ENCODE results near the gene NDUFAF2.
"Not testable (repeated sequence)": the region's sequence is repeated elsewhere in the genome, so short reads cannot be mapped to it uniquely, and the experiment has no call there.

The NDUFAF2 gene

GRCh38 chr5:61069150-61069549, 124.1 kb downstream of the NDUFAF2 start:
- Histone ChIP-seq H3K4me1 (ENCODE audit: control insufficient read depth in 5 of 5, insufficient read depth in 5 of 5, low read length in 5 of 5) (no peaks in the 10 kb centered on the region), H3K9me3 (ENCODE audit: control insufficient read depth in 5 of 5, low read length in 5 of 5) (peaks cover 0 to 9% (median 0%) of the 10 kb centered on the region in 5 donors), H3K9ac (ENCODE audit: low read length in 5 of 5) (no peak overlapping the region), H3K4me3 (ENCODE audit: low read depth in 1 of 5, low read length in 5 of 5) (no peak overlapping the region), H3K27me3 (ENCODE audit: control insufficient read depth in 5 of 5, insufficient read depth in 4 of 5, low read length in 5 of 5) (no peaks in the 10 kb centered on the region), H3K27ac (ENCODE audit: low read depth, low read length) (no peak overlapping the region), H3K36me3 (ENCODE audit: control insufficient read depth in 5 of 5, insufficient read depth in 5 of 5, low read length in 5 of 5) (peaks cover 0 to 3% (median 0%) of the 10 kb centered on the region in 5 donors)

GRCh38 chr5:61071526-61071925, 126.5 kb downstream of the NDUFAF2 start:
- Histone ChIP-seq H3K27me3 (ENCODE audit: control insufficient read depth in 5 of 5, insufficient read depth in 4 of 5, low read length in 5 of 5) (no peaks in the 10 kb centered on the region), H3K9me3 (ENCODE audit: control insufficient read depth in 5 of 5, low read length in 5 of 5) (peaks cover 0 to 3% (median 0%) of the 10 kb centered on the region in 5 donors), H3K27ac (ENCODE audit: low read depth, low read length) (no peak overlapping the region), H3K9ac (ENCODE audit: low read length in 5 of 5) (no peak overlapping the region), H3K4me3 (ENCODE audit: low read depth in 1 of 5, low read length in 5 of 5) (no peak overlapping the region), H3K36me3 (ENCODE audit: control insufficient read depth in 5 of 5, insufficient read depth in 5 of 5, low read length in 5 of 5) (peaks cover 0 to 8% (median 2%) of the 10 kb centered on the region in 5 donors), H3K4me1 (ENCODE audit: control insufficient read depth in 5 of 5, insufficient read depth in 5 of 5, low read length in 5 of 5) (no peaks in the 10 kb centered on the region)

DNA sequence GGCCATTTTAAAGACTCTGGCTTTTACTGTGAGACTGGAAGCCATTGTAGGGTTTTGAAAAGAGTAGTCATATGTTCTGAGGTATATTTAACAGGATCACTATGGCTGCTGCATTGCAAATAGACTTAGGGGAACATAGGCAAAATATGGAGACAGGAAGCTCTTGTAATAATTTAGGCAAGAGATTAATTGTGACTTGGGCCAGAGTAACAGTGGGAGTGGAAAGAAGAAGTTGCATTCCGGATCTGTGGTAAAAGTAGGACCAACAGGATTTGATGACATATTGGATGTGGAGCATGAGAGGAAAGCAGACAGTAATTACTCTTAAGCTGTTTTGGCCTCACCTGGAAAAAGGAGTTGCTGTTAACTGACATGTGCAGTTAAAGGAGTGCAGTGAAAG, 131.6 kb downstream of the NDUFAF2 start:
- Histone ChIP-seq H3K27me3 (ENCODE audit: control insufficient read depth in 5 of 5, insufficient read depth in 4 of 5, low read length in 5 of 5) (no peaks in the 10 kb centered on the region), H3K9me3 (ENCODE audit: control insufficient read depth in 5 of 5, low read length in 5 of 5) (no peaks in the 10 kb centered on the region), H3K36me3 (ENCODE audit: control insufficient read depth in 5 of 5, insufficient read depth in 5 of 5, low read length in 5 of 5) (peaks cover 0 to 13% (median 2%) of the 10 kb centered on the region in 5 donors), H3K9ac (ENCODE audit: low read length in 5 of 5) (no peak overlapping the region), H3K4me3 (ENCODE audit: low read depth in 1 of 5, low read length in 5 of 5) (no peak overlapping the region), H3K27ac (ENCODE audit: low read depth, low read length) (no peak overlapping the region), H3K4me1 (ENCODE audit: control insufficient read depth in 5 of 5, insufficient read depth in 5 of 5, low read length in 5 of 5) (no peaks in the 10 kb centered on the region)

DNA sequence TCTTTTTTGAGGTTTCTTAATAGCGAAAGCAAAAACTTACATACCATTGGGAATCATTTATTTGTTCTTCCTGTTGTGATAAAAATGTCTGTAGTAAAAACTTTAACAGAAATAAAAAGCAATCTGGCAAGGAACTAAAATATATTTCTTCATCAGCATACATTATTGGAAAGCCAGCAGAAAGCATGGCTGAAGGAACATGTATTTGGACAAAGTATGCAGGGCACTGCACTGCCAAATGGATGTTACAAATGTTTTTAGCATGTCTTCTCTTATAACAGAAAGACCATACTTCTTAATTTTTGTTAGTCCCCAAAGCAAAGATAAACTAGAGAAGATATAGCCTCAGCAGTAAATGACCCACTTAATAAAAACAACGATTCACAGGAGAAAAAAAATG, 136.7 kb downstream of the NDUFAF2 start:
- Histone ChIP-seq H3K27me3 (ENCODE audit: control insufficient read depth in 5 of 5, insufficient read depth in 4 of 5, low read length in 5 of 5) (no peaks in the 10 kb centered on the region), H3K27ac (ENCODE audit: low read depth, low read length) (no peak overlapping the region), H3K4me1 (ENCODE audit: control insufficient read depth in 5 of 5, insufficient read depth in 5 of 5, low read length in 5 of 5) (no peaks in the 10 kb centered on the region), H3K36me3 (ENCODE audit: control insufficient read depth in 5 of 5, insufficient read depth in 5 of 5, low read length in 5 of 5) (peaks cover 0 to 5% (median 0%) of the 10 kb centered on the region in 5 donors), H3K4me3 (ENCODE audit: low read depth in 1 of 5, low read length in 5 of 5) (no peak overlapping the region), H3K9ac (ENCODE audit: low read length in 5 of 5) (no peak overlapping the region), H3K9me3 (ENCODE audit: control insufficient read depth in 5 of 5, low read length in 5 of 5) (peaks cover 0 to 3% (median 0%) of the 10 kb centered on the region in 5 donors)

GRCh38 chr5:61082516-61083280, 137.7 kb downstream of the NDUFAF2 start:
- H3K4me1 ChIP-seq (ENCODE audit: control insufficient read depth in 5 of 5, insufficient read depth in 5 of 5, low read length in 5 of 5) = peaks cover 0 to under 1% (median 0%) of the 10 kb centered on the region in 5 donors
- H3K27me3 ChIP-seq (ENCODE audit: control insufficient read depth in 5 of 5, insufficient read depth in 4 of 5, low read length in 5 of 5) = no peaks in the 10 kb centered on the region
- H3K9ac ChIP-seq (ENCODE audit: low read length in 5 of 5) = no peak overlapping the region
- H3K9me3 ChIP-seq (ENCODE audit: control insufficient read depth in 5 of 5, low read length in 5 of 5) = peaks cover 0 to 3% (median 0%) of the 10 kb centered on the region in 5 donors
- H3K27ac ChIP-seq (ENCODE audit: low read depth, low read length) = no peak overlapping the region
- no peaks in the 10 kb centered on the region for H3K36me3 ChIP-seq (ENCODE audit: control insufficient read depth in 5 of 5, insufficient read depth in 5 of 5, low read length in 5 of 5)
- H3K4me3 ChIP-seq (ENCODE audit: low read depth in 1 of 5, low read length in 5 of 5) = no peak overlapping the region

- Histone ChIP-seq H3K4me1 (ENCODE audit: control insufficient read depth in 5 of 5, insufficient read depth in 5 of 5, low read length in 5 of 5) (peaks cover 0 to 4% (median 0%) of the 10 kb centered on the region in 5 donors), H3K4me3 (ENCODE audit: low read depth in 1 of 5, low read length in 5 of 5) (no peak overlapping the region), H3K36me3 (ENCODE audit: control insufficient read depth in 5 of 5, insufficient read depth in 5 of 5, low read length in 5 of 5) (no peaks in the 10 kb centered on the region), H3K27me3 (ENCODE audit: control insufficient read depth in 5 of 5, insufficient read depth in 4 of 5, low read length in 5 of 5) (no peaks in the 10 kb centered on the region), H3K9ac (ENCODE audit: low read length in 5 of 5) (no peak overlapping the region), H3K9me3 (ENCODE audit: control insufficient read depth in 5 of 5, low read length in 5 of 5) (peaks cover 0 to 3% (median 0%) of the 10 kb centered on the region in 5 donors), H3K27ac (ENCODE audit: low read depth, low read length) (no peak overlapping the region)
Observed at GRCh38 chr5:61084658-61085057, 139.7 kb downstream of the NDUFAF2 start.

DNA sequence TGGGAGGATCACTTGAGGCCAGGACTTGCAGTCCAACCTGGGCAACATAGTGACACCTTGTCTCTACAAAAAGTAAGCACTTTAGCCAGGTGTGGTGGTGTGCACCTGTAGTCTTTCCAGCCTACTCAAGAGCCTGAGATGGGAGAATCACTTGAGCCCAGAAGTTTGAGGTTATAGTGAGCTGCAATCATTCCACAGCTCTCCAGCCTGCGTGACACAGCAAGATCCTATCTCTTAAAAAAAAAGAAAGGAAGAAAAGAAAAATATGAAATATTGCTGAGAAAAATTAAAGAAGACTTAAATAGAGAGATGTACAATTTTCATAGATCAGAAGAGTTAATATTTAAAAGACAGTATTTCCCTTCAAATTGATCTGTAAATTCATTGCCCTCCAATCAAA, 140.9 kb downstream of the NDUFAF2 start:
- Histone ChIP-seq H3K36me3 (ENCODE audit: control insufficient read depth in 5 of 5, insufficient read depth in 5 of 5, low read length in 5 of 5) (no peaks in the 10 kb centered on the region), H3K4me1 (ENCODE audit: control insufficient read depth in 5 of 5, insufficient read depth in 5 of 5, low read length in 5 of 5) (peaks cover 0 to 4% (median 0%) of the 10 kb centered on the region in 5 donors), H3K9ac (ENCODE audit: low read length in 5 of 5) (no peak overlapping the region), H3K4me3 (ENCODE audit: low read depth in 1 of 5, low read length in 5 of 5) (no peak overlapping the region), H3K27me3 (ENCODE audit: control insufficient read depth in 5 of 5, insufficient read depth in 4 of 5, low read length in 5 of 5) (no peaks in the 10 kb centered on the region), H3K9me3 (ENCODE audit: control insufficient read depth in 5 of 5, low read length in 5 of 5) (peaks cover 0 to 3% (median 0%) of the 10 kb centered on the region in 5 donors), H3K27ac (ENCODE audit: low read depth, low read length) (no peak overlapping the region)

- H3K4me3 ChIP-seq (ENCODE audit: low read depth in 1 of 5, low read length in 5 of 5) = no peak overlapping the region
- H3K36me3 ChIP-seq (ENCODE audit: control insufficient read depth in 5 of 5, insufficient read depth in 5 of 5, low read length in 5 of 5) = no peaks in the 10 kb centered on the region
- H3K27me3 ChIP-seq (ENCODE audit: control insufficient read depth in 5 of 5, insufficient read depth in 4 of 5, low read length in 5 of 5) = no peaks in the 10 kb centered on the region
- H3K4me1 ChIP-seq (ENCODE audit: control insufficient read depth in 5 of 5, insufficient read depth in 5 of 5, low read length in 5 of 5) = peaks cover 0 to 4% (median 0%) of the 10 kb centered on the region in 5 donors
- no peaks in the 10 kb centered on the region for H3K9me3 ChIP-seq (ENCODE audit: control insufficient read depth in 5 of 5, low read length in 5 of 5)
- no peak overlapping the region for H3K27ac ChIP-seq (ENCODE audit: low read depth, low read length)
- H3K9ac ChIP-seq (ENCODE audit: low read length in 5 of 5) = no peak overlapping the region
Observed at GRCh38 chr5:61087921-61088320, 142.9 kb downstream of the NDUFAF2 start.

GRCh38 chr5:61089351-61089750, 144.3 kb downstream of the NDUFAF2 start:
- H3K27me3 ChIP-seq (ENCODE audit: control insufficient read depth in 5 of 5, insufficient read depth in 4 of 5, low read length in 5 of 5) = no peaks in the 10 kb centered on the region

GRCh38 chr5:61093046-61093771, 148.2 kb downstream of the NDUFAF2 start:
- H3K27ac ChIP-seq (ENCODE audit: low read depth, low read length); H3K4me3 ChIP-seq (ENCODE audit: low read depth in 1 of 5, low read length in 5 of 5); H3K36me3 ChIP-seq (ENCODE audit: control insufficient read depth in 5 of 5, insufficient read depth in 5 of 5, low read length in 5 of 5); H3K4me1 ChIP-seq (ENCODE audit: control insufficient read depth in 5 of 5, insufficient read depth in 5 of 5, low read length in 5 of 5); H3K9me3 ChIP-seq (ENCODE audit: control insufficient read depth in 5 of 5, low read length in 5 of 5); H3K27me3 ChIP-seq (ENCODE audit: control insufficient read depth in 5 of 5, insufficient read depth in 4 of 5, low read length in 5 of 5); H3K9ac ChIP-seq (ENCODE audit: low read length in 5 of 5): not testable (repeated sequence)

More at GRCh38 chr5:61089351-61089750, 144.3 kb downstream of the NDUFAF2 start:
- Histone ChIP-seq H3K4me1 (ENCODE audit: control insufficient read depth in 5 of 5, insufficient read depth in 5 of 5, low read length in 5 of 5) (peaks cover 0 to 4% (median 0%) of the 10 kb centered on the region in 5 donors), H3K4me3 (ENCODE audit: low read depth in 1 of 5, low read length in 5 of 5) (no peak overlapping the region), H3K36me3 (ENCODE audit: control insufficient read depth in 5 of 5, insufficient read depth in 5 of 5, low read length in 5 of 5) (no peaks in the 10 kb centered on the region), H3K9ac (ENCODE audit: low read length in 5 of 5) (no peak overlapping the region), H3K9me3 (ENCODE audit: control insufficient read depth in 5 of 5, low read length in 5 of 5) (no peaks in the 10 kb centered on the region), H3K27ac (ENCODE audit: low read depth, low read length) (no peak overlapping the region)
